ENCODE measurements around the gene ZNF750.
A peak's percentile ranks its signal among the peaks of the same experiment; 100 is the strongest.

Gene ZNF750

DNA sequence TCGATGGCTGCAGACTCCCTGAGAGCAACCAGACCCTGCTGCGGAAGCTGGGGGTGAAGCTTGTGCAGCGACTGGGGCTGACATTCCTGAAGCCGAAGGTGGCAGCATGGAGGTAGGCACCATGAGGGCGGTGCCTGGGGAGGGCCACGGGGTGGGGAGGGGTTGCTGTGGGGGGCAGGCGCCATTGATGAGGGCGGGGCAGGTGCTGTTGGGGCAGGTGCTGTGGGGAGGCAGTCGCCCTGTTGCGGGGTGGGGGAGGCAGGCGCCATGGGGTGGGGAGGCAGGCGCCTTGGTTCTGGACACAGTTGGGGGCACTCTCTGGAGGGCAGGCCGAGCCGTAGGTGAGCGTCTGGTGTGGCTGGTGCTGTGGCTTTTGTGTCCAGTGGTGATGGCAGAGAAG is 38.9 kb downstream of the ZNF750 start:
- no peak overlapping the region for H3K27ac ChIP-seq (ENCODE audit: low read depth, low read length)
- peaks cover 0 to 37% (median 20%) of the 10 kb centered on the region in 5 donors for H3K36me3 ChIP-seq (ENCODE audit: control insufficient read depth in 5 of 5, insufficient read depth in 5 of 5, low read length in 5 of 5)
- H3K9me3 ChIP-seq (ENCODE audit: control insufficient read depth in 5 of 5, low read length in 5 of 5): peaks cover 0 to 4% (median 0%) of the 10 kb centered on the region in 5 donors
- no peaks in the 10 kb centered on the region for H3K27me3 ChIP-seq (ENCODE audit: control insufficient read depth in 5 of 5, insufficient read depth in 4 of 5, low read length in 5 of 5)
- H3K4me1 ChIP-seq (ENCODE audit: control insufficient read depth in 5 of 5, insufficient read depth in 5 of 5, low read length in 5 of 5): peaks cover 12 to 20% (median 16%) of the 10 kb centered on the region in 5 donors
- H3K4me3 ChIP-seq (ENCODE audit: low read depth in 1 of 5, low read length in 5 of 5): no peak overlapping the region
- no peak overlapping the region for H3K9ac ChIP-seq (ENCODE audit: low read length in 5 of 5)

GRCh38 chr17:82799591-82799990 is 40.2 kb downstream of the ZNF750 start:
- H3K4me1 ChIP-seq (ENCODE audit: control insufficient read depth in 5 of 5, insufficient read depth in 5 of 5, low read length in 5 of 5): peaks cover 0 to 17% (median 4%) of the 10 kb centered on the region in 5 donors
- peaks cover 0 to 40% (median 22%) of the 10 kb centered on the region in 5 donors for H3K36me3 ChIP-seq (ENCODE audit: control insufficient read depth in 5 of 5, insufficient read depth in 5 of 5, low read length in 5 of 5)
- no peak overlapping the region for H3K9ac ChIP-seq (ENCODE audit: low read length in 5 of 5)
- H3K4me3 ChIP-seq (ENCODE audit: low read depth in 1 of 5, low read length in 5 of 5): no peak overlapping the region
- no peaks in the 10 kb centered on the region for H3K27me3 ChIP-seq (ENCODE audit: control insufficient read depth in 5 of 5, insufficient read depth in 4 of 5, low read length in 5 of 5)
- no peak overlapping the region for H3K27ac ChIP-seq (ENCODE audit: low read depth, low read length)
- peaks cover 0 to 4% (median 0%) of the 10 kb centered on the region in 5 donors for H3K9me3 ChIP-seq (ENCODE audit: control insufficient read depth in 5 of 5, low read length in 5 of 5)

DNA sequence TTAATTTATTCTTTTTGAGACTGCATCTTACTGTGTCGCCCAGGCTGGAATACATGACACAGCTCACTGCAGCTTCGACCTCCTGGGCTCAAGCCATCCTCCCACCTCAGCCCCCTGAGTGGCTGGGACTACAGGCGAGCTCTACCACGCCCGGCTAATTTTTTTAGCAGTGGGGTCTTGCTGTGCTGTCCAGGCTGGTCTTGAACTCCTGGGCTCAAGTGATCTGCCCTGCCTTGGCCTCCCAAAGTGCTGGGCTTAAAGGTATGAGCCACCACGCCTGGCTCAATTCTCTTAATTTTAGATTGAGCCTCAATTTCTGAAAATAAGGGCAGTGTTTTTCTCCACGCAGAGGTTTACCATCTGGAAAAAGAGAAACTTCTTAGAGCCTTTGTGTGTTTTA is 41.1 kb downstream of the ZNF750 start:
- Histone ChIP-seq H3K36me3 (ENCODE audit: control insufficient read depth in 5 of 5, insufficient read depth in 5 of 5, low read length in 5 of 5) (peaks cover 0 to 40% (median 22%) of the 10 kb centered on the region in 5 donors), H3K9me3 (ENCODE audit: control insufficient read depth in 5 of 5, low read length in 5 of 5) (peaks cover 0 to 4% (median 0%) of the 10 kb centered on the region in 5 donors), H3K9ac (ENCODE audit: low read length in 5 of 5) (no peak overlapping the region)

GRCh38 chr17:82797061-82797460 is 42.8 kb downstream of the ZNF750 start:
- no peaks in the 10 kb centered on the region for H3K27me3 ChIP-seq (ENCODE audit: control insufficient read depth in 5 of 5, insufficient read depth in 4 of 5, low read length in 5 of 5)
- peaks cover 0 to 20% (median 0%) of the 10 kb centered on the region in 5 donors for H3K4me1 ChIP-seq (ENCODE audit: control insufficient read depth in 5 of 5, insufficient read depth in 5 of 5, low read length in 5 of 5)
- H3K36me3 ChIP-seq (ENCODE audit: control insufficient read depth in 5 of 5, insufficient read depth in 5 of 5, low read length in 5 of 5): peaks cover 0 to 40% (median 22%) of the 10 kb centered on the region in 5 donors
- no peak overlapping the region for H3K27ac ChIP-seq (ENCODE audit: low read depth, low read length)
- H3K9me3 ChIP-seq (ENCODE audit: control insufficient read depth in 5 of 5, low read length in 5 of 5): peaks cover 0 to 4% (median 0%) of the 10 kb centered on the region in 5 donors
- H3K4me3 ChIP-seq (ENCODE audit: low read depth in 1 of 5, low read length in 5 of 5): no peak overlapping the region
- H3K9ac ChIP-seq (ENCODE audit: low read length in 5 of 5): no peak overlapping the region

More for the DNA sequence above, 41.1 kb downstream of the ZNF750 start:
- Histone ChIP-seq H3K4me1 (ENCODE audit: control insufficient read depth in 5 of 5, insufficient read depth in 5 of 5, low read length in 5 of 5) (peaks cover 0 to 20% (median 0%) of the 10 kb centered on the region in 5 donors), H3K27ac (ENCODE audit: low read depth, low read length) (no peak overlapping the region), H3K4me3 (ENCODE audit: low read depth in 1 of 5, low read length in 5 of 5) (no peak overlapping the region), H3K27me3 (ENCODE audit: control insufficient read depth in 5 of 5, insufficient read depth in 4 of 5, low read length in 5 of 5) (no peaks in the 10 kb centered on the region)

DNA sequence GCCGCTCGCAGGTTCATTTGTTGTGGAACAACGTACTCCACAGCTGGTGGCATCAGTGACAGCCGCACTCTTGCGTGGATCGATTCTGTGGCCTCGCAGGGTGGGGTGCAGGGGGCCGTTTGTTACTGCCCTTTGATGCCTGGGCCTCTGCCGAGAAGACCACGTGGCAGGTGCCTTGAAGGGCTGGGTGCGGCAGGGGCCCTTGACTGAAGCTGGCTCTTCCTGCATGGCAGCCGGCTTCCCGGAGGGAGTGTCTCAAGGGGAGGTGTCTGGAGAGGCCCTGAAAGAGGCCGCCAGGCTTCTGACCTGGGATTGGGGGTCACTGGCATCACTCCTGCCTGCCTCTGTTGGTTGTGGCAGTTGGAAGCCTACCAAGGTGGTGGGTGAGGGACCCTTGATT is 44.2 kb downstream of the ZNF750 start:
- H3K36me3 ChIP-seq (ENCODE audit: control insufficient read depth in 5 of 5, insufficient read depth in 5 of 5, low read length in 5 of 5): peaks cover 0 to 36% (median 17%) of the 10 kb centered on the region in 5 donors
- no peaks in the 10 kb centered on the region for H3K9me3 ChIP-seq (ENCODE audit: control insufficient read depth in 5 of 5, low read length in 5 of 5)
- peaks cover 0 to 20% (median 0%) of the 10 kb centered on the region in 5 donors for H3K4me1 ChIP-seq (ENCODE audit: control insufficient read depth in 5 of 5, insufficient read depth in 5 of 5, low read length in 5 of 5)
- no peak overlapping the region for H3K4me3 ChIP-seq (ENCODE audit: low read depth in 1 of 5, low read length in 5 of 5)
- peak overlapping the region; percentile 60 for H3K27ac ChIP-seq (ENCODE audit: low read depth, low read length)
- no peaks in the 10 kb centered on the region for H3K27me3 ChIP-seq (ENCODE audit: control insufficient read depth in 5 of 5, insufficient read depth in 4 of 5, low read length in 5 of 5)
- no peak overlapping the region for H3K9ac ChIP-seq (ENCODE audit: low read length in 5 of 5)

GRCh38 chr17:82794781-82795482 is 44.9 kb downstream of the ZNF750 start:
- Histone ChIP-seq H3K9ac (ENCODE audit: low read length in 5 of 5) (peak overlapping the region in 1 of 5 donors; percentile 32), H3K4me1 (ENCODE audit: control insufficient read depth in 5 of 5, insufficient read depth in 5 of 5, low read length in 5 of 5) (peaks cover 0 to 20% (median 0%) of the 10 kb centered on the region in 5 donors), H3K4me3 (ENCODE audit: low read depth in 1 of 5, low read length in 5 of 5) (no peak overlapping the region), H3K27ac (ENCODE audit: low read depth, low read length) (peak overlapping the region; percentile 60), H3K9me3 (ENCODE audit: control insufficient read depth in 5 of 5, low read length in 5 of 5) (no peaks in the 10 kb centered on the region), H3K27me3 (ENCODE audit: control insufficient read depth in 5 of 5, insufficient read depth in 4 of 5, low read length in 5 of 5) (no peaks in the 10 kb centered on the region), H3K36me3 (ENCODE audit: control insufficient read depth in 5 of 5, insufficient read depth in 5 of 5, low read length in 5 of 5) (peaks cover 0 to 32% (median 12%) of the 10 kb centered on the region in 5 donors)

DNA sequence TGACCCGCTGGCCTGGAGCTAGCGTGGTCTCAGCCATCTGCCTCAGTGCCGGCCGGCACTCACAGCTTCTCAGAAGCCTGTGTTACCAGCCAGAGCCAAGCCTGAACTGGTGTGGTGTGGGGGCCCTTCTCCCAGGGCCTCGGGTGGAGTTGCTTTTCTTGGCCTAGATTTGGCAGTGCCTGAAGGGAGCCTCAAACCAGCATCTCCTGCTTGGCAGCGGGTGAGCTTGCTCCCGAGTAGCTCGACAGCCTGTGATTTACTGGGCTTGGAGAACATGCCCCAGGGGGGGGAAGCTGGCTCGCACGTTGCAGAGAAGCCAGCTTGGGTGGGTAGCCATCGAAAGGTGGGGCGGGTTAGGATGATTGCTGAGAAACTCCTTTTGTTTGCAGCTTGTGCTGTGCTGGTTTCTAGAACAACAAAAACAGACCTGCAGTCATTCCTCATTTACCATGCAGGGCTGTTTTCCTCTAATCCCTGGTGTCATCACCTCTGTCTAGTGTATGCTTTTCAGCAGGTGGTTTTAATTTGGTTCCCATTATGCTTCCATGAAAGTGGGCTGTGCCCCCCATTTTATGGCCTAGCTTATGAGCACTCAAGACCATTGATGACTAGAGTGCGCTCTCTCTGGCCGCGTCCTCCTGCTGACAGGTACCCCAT is 45.7 kb downstream of the ZNF750 start:
- Histone ChIP-seq H3K36me3 (ENCODE audit: control insufficient read depth in 5 of 5, insufficient read depth in 5 of 5, low read length in 5 of 5) (peaks cover 0 to 26% (median 12%) of the 10 kb centered on the region in 5 donors), H3K27ac (ENCODE audit: low read depth, low read length) (peak overlapping the region; percentile 60), H3K9ac (ENCODE audit: low read length in 5 of 5) (no peak overlapping the region)

DNA sequence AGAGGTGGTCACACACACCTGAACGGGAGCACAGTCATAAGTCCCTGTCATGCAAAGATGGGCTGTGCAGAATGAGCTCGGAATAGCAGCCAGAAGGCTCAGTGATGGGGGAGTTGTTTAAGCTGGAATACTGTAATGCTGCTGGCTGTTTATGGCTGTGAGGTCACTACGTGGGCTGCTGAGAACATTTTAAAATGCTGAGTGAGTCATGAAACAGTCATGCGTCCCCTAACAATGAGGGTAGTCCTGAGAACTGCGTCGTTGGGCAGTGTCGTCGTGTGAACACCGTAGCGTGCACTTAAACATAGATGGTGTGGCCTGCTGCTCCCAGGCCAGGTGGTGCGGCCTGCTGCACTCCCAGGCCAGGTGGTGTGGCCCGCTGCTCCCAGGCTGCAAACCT is 48.3 kb downstream of the ZNF750 start:
- Histone ChIP-seq H3K36me3 (ENCODE audit: control insufficient read depth in 5 of 5, insufficient read depth in 5 of 5, low read length in 5 of 5) (peaks cover 0 to 19% (median 12%) of the 10 kb centered on the region in 5 donors), H3K9ac (ENCODE audit: low read length in 5 of 5) (no peak overlapping the region), H3K4me1 (ENCODE audit: control insufficient read depth in 5 of 5, insufficient read depth in 5 of 5, low read length in 5 of 5) (peaks cover 0 to 20% (median 8%) of the 10 kb centered on the region in 5 donors), H3K9me3 (ENCODE audit: control insufficient read depth in 5 of 5, low read length in 5 of 5) (no peaks in the 10 kb centered on the region), H3K27me3 (ENCODE audit: control insufficient read depth in 5 of 5, insufficient read depth in 4 of 5, low read length in 5 of 5) (no peaks in the 10 kb centered on the region), H3K4me3 (ENCODE audit: low read depth in 1 of 5, low read length in 5 of 5) (no peak overlapping the region), H3K27ac (ENCODE audit: low read depth, low read length) (no peak overlapping the region)

More for the DNA sequence above, 45.7 kb downstream of the ZNF750 start:
- Histone ChIP-seq H3K9me3 (ENCODE audit: control insufficient read depth in 5 of 5, low read length in 5 of 5) (no peaks in the 10 kb centered on the region), H3K27me3 (ENCODE audit: control insufficient read depth in 5 of 5, insufficient read depth in 4 of 5, low read length in 5 of 5) (no peaks in the 10 kb centered on the region), H3K4me1 (ENCODE audit: control insufficient read depth in 5 of 5, insufficient read depth in 5 of 5, low read length in 5 of 5) (peaks cover 0 to 20% (median 0%) of the 10 kb centered on the region in 5 donors), H3K4me3 (ENCODE audit: low read depth in 1 of 5, low read length in 5 of 5) (no peak overlapping the region)

GRCh38 chr17:82790391-82790790 is 49.4 kb downstream of the ZNF750 start:
- Histone ChIP-seq H3K36me3 (ENCODE audit: control insufficient read depth in 5 of 5, insufficient read depth in 5 of 5, low read length in 5 of 5) (peaks cover 0 to 19% (median 10%) of the 10 kb centered on the region in 5 donors), H3K27ac (ENCODE audit: low read depth, low read length) (no peak overlapping the region), H3K4me3 (ENCODE audit: low read depth in 1 of 5, low read length in 5 of 5) (no peak overlapping the region)

DNA sequence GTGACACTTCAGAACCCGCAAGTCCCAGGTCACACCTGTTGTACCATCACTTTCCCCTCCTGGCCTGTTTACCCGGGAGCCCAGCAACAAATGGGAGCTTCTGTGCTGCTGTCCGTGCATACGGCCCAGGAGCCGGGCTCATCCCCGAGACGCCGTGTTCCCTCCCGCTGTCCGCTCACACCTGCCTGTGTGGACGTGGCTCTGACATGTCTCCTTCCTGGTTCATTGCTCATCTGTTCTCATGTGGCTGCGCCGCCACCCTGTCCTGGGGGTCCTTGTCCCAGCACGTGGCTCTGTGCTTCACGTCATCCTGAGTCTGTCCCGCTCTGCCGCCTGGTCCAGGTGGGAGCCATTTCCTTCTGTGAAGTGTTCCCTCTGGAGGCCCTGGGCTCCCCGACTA is 50.0 kb downstream of the ZNF750 start:
- no peaks in the 10 kb centered on the region for H3K9me3 ChIP-seq (ENCODE audit: control insufficient read depth in 5 of 5, low read length in 5 of 5)
- H3K9ac ChIP-seq (ENCODE audit: low read length in 5 of 5): no peak overlapping the region
- no peak overlapping the region for H3K4me3 ChIP-seq (ENCODE audit: low read depth in 1 of 5, low read length in 5 of 5)
- peaks cover 0 to 9% (median 8%) of the 10 kb centered on the region in 5 donors for H3K4me1 ChIP-seq (ENCODE audit: control insufficient read depth in 5 of 5, insufficient read depth in 5 of 5, low read length in 5 of 5)
- no peak overlapping the region for H3K27ac ChIP-seq (ENCODE audit: low read depth, low read length)
- no peaks in the 10 kb centered on the region for H3K27me3 ChIP-seq (ENCODE audit: control insufficient read depth in 5 of 5, insufficient read depth in 4 of 5, low read length in 5 of 5)
- H3K36me3 ChIP-seq (ENCODE audit: control insufficient read depth in 5 of 5, insufficient read depth in 5 of 5, low read length in 5 of 5): peaks cover 0 to 16% (median 10%) of the 10 kb centered on the region in 5 donors

More at GRCh38 chr17:82790391-82790790, 49.4 kb downstream of the ZNF750 start:
- Histone ChIP-seq H3K4me1 (ENCODE audit: control insufficient read depth in 5 of 5, insufficient read depth in 5 of 5, low read length in 5 of 5) (peaks cover 0 to 13% (median 8%) of the 10 kb centered on the region in 5 donors), H3K27me3 (ENCODE audit: control insufficient read depth in 5 of 5, insufficient read depth in 4 of 5, low read length in 5 of 5) (no peaks in the 10 kb centered on the region), H3K9ac (ENCODE audit: low read length in 5 of 5) (no peak overlapping the region), H3K9me3 (ENCODE audit: control insufficient read depth in 5 of 5, low read length in 5 of 5) (no peaks in the 10 kb centered on the region)

Measured in subcutaneous abdominal adipose tissue (tissue), 5 donors.